OCI-LY3 (cell line): ENCODE measurements around the gene IL22.

Experiments
- EZH2phosphoT487 ChIP-seq: fragments of 200-600 bp; shearing (Covaris generic); IDR thresholded peaks from 2 replicates; pipeline ENCODE4 v1.6.1; 2018; ENCODE audit warnings: antibody characterized with exemption, mixed run types, low read depth
- TF ChIP-seq, protein P1 (sequence below): fragments of 200-600, 300-600 bp; sonication (generic); IDR thresholded peaks from 2 replicates; pipeline ENCODE4 v1.5.1; 2014; ENCODE audit warnings: antibody characterized with exemption, low read length, low read depth

- TF ChIP-seq, protein P1, sequence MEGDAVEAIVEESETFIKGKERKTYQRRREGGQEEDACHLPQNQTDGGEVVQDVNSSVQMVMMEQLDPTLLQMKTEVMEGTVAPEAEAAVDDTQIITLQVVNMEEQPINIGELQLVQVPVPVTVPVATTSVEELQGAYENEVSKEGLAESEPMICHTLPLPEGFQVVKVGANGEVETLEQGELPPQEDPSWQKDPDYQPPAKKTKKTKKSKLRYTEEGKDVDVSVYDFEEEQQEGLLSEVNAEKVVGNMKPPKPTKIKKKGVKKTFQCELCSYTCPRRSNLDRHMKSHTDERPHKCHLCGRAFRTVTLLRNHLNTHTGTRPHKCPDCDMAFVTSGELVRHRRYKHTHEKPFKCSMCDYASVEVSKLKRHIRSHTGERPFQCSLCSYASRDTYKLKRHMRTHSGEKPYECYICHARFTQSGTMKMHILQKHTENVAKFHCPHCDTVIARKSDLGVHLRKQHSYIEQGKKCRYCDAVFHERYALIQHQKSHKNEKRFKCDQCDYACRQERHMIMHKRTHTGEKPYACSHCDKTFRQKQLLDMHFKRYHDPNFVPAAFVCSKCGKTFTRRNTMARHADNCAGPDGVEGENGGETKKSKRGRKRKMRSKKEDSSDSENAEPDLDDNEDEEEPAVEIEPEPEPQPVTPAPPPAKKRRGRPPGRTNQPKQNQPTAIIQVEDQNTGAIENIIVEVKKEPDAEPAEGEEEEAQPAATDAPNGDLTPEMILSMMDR = no peak
- TF ChIP-seq EZH2phosphoT487 = no peak
These were observed 6.7 kb upstream of the IL22 start for GRCh38 chr12:68260153-68260552.
